H1 (cell line): ENCODE results near the gene RCAN3.

Source experiments
- BRCA1 ChIP-seq: IDR thresholded peaks from 2 replicates; pipeline ENCODE4 v1.6.1; 2012; ENCODE audit warnings: low read depth, low read length, improper control_type of control experiment
- CEBPB ChIP-seq: IDR thresholded peaks from 2 replicates; pipeline ENCODE4 v1.6.1; 2012; ENCODE audit warnings: low read depth, low read length
- CHD2 ChIP-seq: IDR thresholded peaks from 2 replicates; pipeline ENCODE4 v1.6.1; 2012; ENCODE audit warnings: low read length, improper control_type of control experiment
- EGR1 ChIP-seq: IDR thresholded peaks from 2 replicates; pipeline ENCODE4 v1.6.1; 2011; ENCODE audit warnings: low read depth, low read length, borderline replicate concordance
- EP300 ChIP-seq, 2 experiments: IDR thresholded peaks; 1 replicate in 1 of 2; 2 replicates in 1 of 2; pipeline ENCODE4 v1.6.1; 2011 to 2012; ENCODE audit warnings: low read depth in 2 of 2, low read length in 2 of 2, mild to moderate bottlenecking in 2 of 2, borderline replicate concordance in 1 of 2, inconsistent platforms in 1 of 2, moderate library complexity in 1 of 2
- EZH2 ChIP-seq: fragments of 200-600 bp; sonication (generic); IDR thresholded peaks from 2 replicates; pipeline ENCODE4 v1.7.1; 2012; ENCODE audit warnings: low read depth, mild to moderate bottlenecking, moderate library complexity, low read length, inconsistent platforms; ENCODE audit not compliant: severe bottlenecking
- POLR2A ChIP-seq, 2 experiments: IDR thresholded peaks; 1 replicate in 1 of 2; 2 replicates in 1 of 2; pipeline ENCODE4 v1.6.1; 2011; ENCODE audit warnings: low read depth in 2 of 2, low read length in 2 of 2, mild to moderate bottlenecking in 2 of 2; ENCODE audit errors: control extremely low read depth in 1 of 2
- RBBP5 ChIP-seq: IDR thresholded peaks from 2 replicates; pipeline ENCODE4 v1.7.1; 2012; ENCODE audit warnings: low read depth, mild to moderate bottlenecking, inconsistent platforms, low read length, moderate library complexity, borderline replicate concordance
- RNF2 ChIP-seq: fragments of 200-900, 300-1000 bp; sonication (generic); IDR thresholded peaks from 2 replicates; pipeline ENCODE4 v1.7.1; 2016; ENCODE audit warnings: borderline replicate concordance, low read depth, mild to moderate bottlenecking, antibody characterized with exemption, low read length; ENCODE audit not compliant: poor library complexity, severe bottlenecking; ENCODE audit errors: missing control alignments
- SP1 ChIP-seq: IDR thresholded peaks from 2 replicates; pipeline ENCODE4 v1.6.1; 2011; ENCODE audit warnings: low read depth, low read length
- SRF ChIP-seq: IDR thresholded peaks from 2 replicates; pipeline ENCODE4 v1.6.1; 2011; ENCODE audit warnings: mild to moderate bottlenecking, low read depth, low read length, moderate library complexity
- TAF1 ChIP-seq: IDR thresholded peaks from 2 replicates; pipeline ENCODE4 v1.6.1; 2011; ENCODE audit warnings: mild to moderate bottlenecking, low read depth, low read length
- TBP ChIP-seq: IDR thresholded peaks from 2 replicates; pipeline ENCODE4 v1.6.1; 2011; ENCODE audit warnings: low read depth, low read length, improper control_type of control experiment
- TF ChIP-seq, protein P1 (sequence below), 3 experiments: IDR thresholded peaks; 1 replicate in 2 of 3; 2 replicates in 1 of 3; pipeline versions ENCODE4 v1.5.1 to v1.6.1; 2011; ENCODE audit warnings: low read length in 3 of 3, mild to moderate bottlenecking in 3 of 3, inconsistent platforms in 2 of 3, low read depth in 1 of 3, moderate library complexity in 1 of 3; ENCODE audit not compliant: insufficient read depth in 1 of 3; ENCODE audit errors: control extremely low read depth in 1 of 3

DNA sequence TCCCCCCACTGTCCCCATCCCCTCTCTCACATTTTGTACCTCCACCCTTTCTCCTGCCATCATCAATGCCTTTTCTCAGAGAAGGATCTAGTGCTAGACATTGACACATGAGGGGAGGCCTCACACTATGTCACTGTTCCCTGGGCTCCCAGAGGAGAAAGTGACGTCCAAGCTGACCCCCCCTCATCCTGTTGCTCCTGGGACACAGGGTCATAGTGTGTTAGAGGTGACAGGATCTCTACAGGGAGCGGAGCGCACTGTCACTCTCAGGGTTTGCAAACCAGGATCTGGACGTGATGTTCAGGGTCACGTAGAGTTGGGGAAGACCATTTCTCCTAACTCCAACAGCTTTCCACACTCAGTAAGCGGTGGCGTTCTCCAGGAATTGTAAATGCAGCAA is 55.8 kb downstream of the RCAN3 start:
- TF ChIP-seq POLR2A (IDR thresholded peaks at IDR 0.05; ENCODE audit: control extremely low read depth in 1 of 2, low read depth in 2 of 2, low read length in 2 of 2) (no peak), SRF (no peak), EZH2 (no peak), CEBPB (no peak), RNF2 (no peak), BRCA1 (no peak), RBBP5 (no peak), TBP (no peak), SP1 (no peak), EGR1 (no peak), TAF1 (no peak), CHD2 (no peak), EP300 (IDR thresholded peaks at IDR 0.05; ENCODE audit: borderline replicate concordance in 1 of 2, low read depth in 2 of 2, low read length in 2 of 2) (no peak)
- TF ChIP-seq, protein P1, sequence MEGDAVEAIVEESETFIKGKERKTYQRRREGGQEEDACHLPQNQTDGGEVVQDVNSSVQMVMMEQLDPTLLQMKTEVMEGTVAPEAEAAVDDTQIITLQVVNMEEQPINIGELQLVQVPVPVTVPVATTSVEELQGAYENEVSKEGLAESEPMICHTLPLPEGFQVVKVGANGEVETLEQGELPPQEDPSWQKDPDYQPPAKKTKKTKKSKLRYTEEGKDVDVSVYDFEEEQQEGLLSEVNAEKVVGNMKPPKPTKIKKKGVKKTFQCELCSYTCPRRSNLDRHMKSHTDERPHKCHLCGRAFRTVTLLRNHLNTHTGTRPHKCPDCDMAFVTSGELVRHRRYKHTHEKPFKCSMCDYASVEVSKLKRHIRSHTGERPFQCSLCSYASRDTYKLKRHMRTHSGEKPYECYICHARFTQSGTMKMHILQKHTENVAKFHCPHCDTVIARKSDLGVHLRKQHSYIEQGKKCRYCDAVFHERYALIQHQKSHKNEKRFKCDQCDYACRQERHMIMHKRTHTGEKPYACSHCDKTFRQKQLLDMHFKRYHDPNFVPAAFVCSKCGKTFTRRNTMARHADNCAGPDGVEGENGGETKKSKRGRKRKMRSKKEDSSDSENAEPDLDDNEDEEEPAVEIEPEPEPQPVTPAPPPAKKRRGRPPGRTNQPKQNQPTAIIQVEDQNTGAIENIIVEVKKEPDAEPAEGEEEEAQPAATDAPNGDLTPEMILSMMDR (IDR thresholded peaks at IDR 0.05; ENCODE audit: control extremely low read depth in 1 of 3, insufficient read depth in 1 of 3, low read depth in 1 of 3, low read length in 3 of 3): no peak
